NCI-H774 (cell line): Measurements from ENCODE around the gene COL27A1.

ENCODE experiments used
- DNase-seq: peaks from one replicate; lab custom pipeline; 2025; lab: John Stamatoyannopoulos, UW

Gene COL27A1

DNA sequence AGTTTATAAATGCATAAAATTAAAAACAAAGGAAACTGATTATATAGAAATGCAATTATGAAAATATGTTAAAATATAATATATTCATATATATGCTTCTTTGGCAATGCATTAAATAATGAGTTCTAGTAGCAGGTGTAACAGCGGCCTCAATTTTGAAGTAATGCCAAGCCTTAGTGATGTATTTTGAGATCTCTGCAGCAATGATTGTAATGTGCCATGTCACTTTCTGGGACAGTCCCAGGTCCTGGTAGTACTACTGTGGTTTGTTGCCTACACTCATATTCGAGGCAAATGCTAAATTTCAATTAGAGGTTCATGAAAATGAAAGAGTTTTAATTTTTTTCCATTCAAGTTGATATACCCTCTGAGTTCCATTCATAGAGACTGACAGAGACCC lies 91.7 kb downstream of the COL27A1 start:
- DNase-seq: no peak

GRCh38 chr9:114247491-114247890 lies 92.2 kb downstream of the COL27A1 start:
- DNase-seq: no peak

DNA sequence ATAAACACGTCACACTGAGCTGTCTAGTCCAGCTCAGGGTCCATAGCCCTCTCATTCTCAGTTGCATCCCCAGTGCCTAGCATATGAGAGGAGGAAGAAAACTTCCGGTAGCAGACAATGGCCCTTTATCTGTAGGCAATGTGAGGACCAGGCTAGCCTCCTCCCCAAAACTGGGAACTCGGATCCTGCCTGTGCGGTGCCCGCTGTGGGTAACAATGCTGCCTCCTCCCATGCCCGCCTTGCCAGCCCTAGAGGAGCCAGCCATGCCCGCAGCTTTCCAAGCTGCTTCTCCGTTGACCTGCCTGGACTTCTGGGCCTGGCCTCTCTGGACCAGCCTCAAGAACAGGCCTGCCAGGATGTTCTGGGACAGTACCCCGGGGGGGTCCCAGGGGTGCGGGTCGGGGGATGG lies 93.0 kb downstream of the COL27A1 start:
- DNase-seq: no peak

DNA sequence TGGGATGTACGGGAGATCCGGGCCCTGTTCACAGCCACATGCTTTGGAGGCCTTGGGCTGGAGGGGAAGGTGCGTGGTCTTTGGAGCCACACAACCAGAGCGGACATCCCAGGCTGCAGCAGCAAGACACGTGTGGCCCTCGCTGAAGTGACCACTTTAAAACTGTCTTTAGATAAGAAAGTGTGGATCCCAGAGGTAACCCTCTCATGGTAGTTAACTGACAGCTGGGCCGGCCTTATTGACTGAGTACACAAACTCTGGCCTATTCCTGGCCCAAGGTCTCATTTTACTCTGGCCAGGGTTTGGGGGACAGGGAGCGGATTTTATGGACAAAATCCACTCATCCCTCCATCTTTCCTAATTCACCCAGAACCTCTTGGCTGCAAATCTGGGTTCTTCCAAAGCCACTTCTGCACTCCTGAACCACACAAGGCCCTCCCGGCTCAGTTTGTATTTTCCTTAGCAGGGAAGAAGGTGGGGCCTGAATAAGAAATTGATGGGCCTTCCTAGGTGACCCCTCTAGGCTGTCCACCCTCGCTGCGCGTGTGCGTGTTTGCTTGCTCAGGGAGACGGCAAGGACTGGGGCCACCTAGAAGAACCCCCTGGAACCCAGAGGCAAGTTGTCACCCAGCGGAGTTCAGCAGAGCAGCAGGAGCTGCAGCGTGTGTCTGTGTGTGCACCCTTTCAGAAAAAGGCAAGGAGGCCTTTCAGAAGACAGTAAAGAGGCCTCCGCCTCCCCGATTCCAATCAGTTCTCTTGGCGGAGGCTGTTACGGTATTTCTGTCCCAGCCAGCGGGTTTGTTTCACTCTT lies 94.3 kb downstream of the COL27A1 start:
- no peak for DNase-seq

GRCh38 chr9:114250235-114250568 lies 94.9 kb downstream of the COL27A1 start:
- DNase-seq: no peak

DNA sequence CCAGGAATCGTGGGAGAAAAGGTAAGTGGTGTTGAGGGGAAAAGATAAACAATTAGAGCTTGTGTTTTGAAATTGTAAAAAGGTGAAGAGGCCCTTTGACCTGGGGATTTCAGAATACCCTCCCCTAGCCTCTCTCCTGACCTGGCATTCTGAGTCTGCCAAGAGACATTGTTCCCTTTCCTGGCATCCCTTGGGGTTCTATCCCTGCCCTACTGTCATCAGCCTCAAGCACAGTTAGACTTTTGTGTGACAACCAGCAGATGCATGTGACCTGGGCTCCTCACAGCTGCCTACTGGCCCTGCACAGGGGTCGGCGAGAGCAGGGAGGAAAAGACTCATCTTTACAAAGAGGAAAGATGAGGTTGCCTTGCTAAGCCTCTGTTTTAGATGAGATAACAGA lies 95.3 kb downstream of the COL27A1 start:
- no peak for DNase-seq

- no peak for DNase-seq
Measured at GRCh38 chr9:114252394-114252793, 97.1 kb downstream of the COL27A1 start.

- DNase-seq: no peak
Measured at GRCh38 chr9:114256827-114257328, 101.5 kb downstream of the COL27A1 start.

DNA sequence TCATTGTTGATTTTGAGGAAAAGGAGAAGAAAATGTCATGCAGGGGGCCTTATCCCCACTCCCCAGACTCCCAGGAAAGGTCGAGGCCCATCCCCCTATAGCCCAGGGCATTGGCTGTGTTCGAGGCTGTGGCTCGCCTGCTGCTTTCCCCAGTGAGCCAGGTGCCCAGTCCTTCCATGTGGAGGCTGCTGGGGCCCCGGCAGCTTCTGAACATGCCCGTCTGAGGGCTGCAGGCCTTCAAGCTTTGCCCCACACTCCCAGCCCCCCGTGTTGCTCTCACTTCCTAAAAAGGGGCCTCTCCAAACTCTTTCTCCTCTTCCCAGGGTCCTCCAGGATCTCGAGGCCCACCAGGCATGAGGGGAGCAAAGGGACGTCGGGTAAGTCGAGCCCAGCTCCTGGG lies 102.9 kb downstream of the COL27A1 start:
- DNase-seq: no peak

GRCh38 chr9:114258866-114259797 lies 103.8 kb downstream of the COL27A1 start:
- no peak for DNase-seq

GRCh38 chr9:114259798-114260523 lies 104.6 kb downstream of the COL27A1 start:
- no peak for DNase-seq

GRCh38 chr9:114261026-114261425 lies 105.7 kb downstream of the COL27A1 start:
- DNase-seq: no peak

- no peak for DNase-seq
Measured at GRCh38 chr9:114261987-114262386, 106.7 kb downstream of the COL27A1 start.

DNA sequence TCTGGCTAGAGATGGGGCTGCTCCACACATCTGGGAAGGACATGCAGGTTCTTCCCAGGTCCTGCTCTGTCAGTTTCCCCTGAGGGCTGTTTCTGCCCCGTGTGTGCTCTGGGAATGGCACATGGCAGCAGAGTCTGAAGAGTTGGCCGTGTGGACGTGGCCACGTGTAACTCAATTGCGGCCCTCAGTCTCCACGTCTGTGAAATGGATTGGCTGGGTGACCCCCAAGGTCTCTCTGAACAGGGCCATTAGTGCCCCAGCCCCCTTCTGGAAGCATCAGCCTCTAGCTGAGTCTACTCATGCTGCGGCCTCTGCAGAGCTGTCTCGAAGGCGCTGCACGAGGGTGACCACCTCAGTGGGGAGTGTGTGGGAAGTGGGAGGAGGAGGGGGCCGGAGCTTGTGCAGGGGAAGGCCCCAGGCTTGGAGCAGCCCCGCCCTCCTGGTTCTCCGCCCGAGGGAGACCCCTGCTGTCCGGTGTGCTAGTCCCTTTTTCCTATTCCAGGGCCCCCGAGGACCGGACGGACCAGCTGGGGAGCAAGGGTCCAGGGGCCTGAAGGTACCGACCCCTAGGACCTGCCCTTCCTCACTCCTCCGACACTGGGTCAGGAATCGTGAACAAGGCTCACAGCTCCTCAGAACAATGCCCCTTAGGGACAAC lies 108.6 kb downstream of the COL27A1 start:
- no peak for DNase-seq

GRCh38 chr9:114264806-114265550 lies 109.6 kb downstream of the COL27A1 start:
- DNase-seq: no peak

DNA sequence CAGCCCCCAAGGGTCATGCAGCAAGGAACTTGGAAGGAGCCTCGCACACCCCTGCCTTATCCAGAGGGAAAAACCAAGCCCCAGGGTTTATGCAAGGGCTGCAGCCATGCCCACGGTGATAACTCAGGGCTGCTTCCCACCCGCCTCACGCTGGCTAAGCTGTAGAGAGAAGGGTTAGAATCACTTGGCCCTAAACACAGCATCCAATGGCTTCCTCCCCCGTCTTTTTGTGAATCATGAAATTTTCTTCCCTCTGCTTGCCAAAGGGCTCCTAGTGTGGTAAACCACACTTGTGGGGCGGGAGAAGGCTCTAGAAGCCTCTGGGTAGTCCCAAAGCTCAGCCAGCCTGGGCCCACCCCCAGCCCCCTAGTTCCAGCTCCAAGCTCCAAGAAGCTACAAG lies 111.6 kb downstream of the COL27A1 start:
- DNase-seq: no peak

- DNase-seq: no peak
Measured at GRCh38 chr9:114269023-114269422, 113.7 kb downstream of the COL27A1 start.

DNA sequence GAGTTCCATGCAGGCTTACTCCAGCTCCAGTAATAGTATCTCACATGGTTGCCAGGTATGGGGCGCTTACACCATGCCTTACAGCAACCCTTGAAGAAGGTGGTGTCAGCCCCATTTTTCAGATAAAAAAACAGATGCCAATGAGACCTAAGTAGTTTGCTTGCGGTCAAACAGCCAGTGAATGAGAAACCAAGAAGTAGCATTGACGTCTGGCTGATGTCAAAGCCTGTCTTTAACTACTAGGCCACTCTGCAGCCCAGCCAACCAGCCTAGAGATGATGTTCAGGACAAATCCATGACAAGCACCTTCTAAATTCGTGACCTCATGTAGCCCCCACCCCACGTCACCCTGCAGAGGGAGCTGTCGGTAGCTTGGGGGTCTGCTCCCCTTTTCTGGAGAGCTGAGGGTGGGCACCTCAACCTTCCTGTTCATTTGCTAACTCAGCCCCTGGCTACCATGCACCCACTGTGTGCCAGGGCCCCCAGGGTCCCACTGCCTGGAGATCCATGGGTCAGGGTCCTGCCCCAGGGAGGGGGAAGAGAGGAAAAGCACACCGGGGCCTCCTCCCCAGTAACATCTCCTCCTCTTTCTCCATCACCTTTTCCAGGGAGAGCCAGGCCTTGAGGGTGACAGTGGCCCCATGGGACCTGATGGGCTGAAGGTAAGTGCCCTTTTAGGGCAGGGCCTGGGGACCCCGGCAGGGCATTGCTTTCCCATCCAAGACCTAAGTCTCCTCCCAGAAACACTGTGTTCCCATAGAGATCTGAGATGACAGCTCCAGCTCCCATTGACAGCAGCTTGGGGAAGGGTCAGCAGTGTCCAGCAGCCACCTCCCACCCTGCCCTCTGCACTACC lies 115.0 kb downstream of the COL27A1 start:
- DNase-seq: no peak

- DNase-seq: no peak
Measured at GRCh38 chr9:114271556-114272510, 116.5 kb downstream of the COL27A1 start.
